Endothelial cell of hepatic sinusoid (primary cell): ENCODE measurements around the gene COX6A1.

Source experiments
- in situ Hi-C: cut with HindIII; loops from 2 replicates; pipeline ENCODE4 v1.10.0; 2017; ENCODE audit warnings: low sequenced_read_pairs

The COX6A1 gene

GRCh38 chr12:120437735-120438494, at the start of gene COX6A1:
Gene COX6A1, plus strand, starts transcription at chr12:120438113. Its CDS starts 14 bp downstream, at chr12:120438127.
- in situ Hi-C loops = no loop called here

- in situ Hi-C loops = loop anchor here (5.0 to 10.0 kb wide), 2 partner anchors 64 to 88 kb away; partner anchors contain the start of gene PLA2G1B
Observed at GRCh38 chr12:120388691-120389481, 49.0 kb upstream of the COX6A1 start.

- in situ Hi-C loops = no loop called here
Observed at GRCh38 chr12:120390540-120391120, 47.3 kb upstream of the COX6A1 start.

- in situ Hi-C loops = no loop called here
Observed at GRCh38 chr12:120394483-120395367, 43.2 kb upstream of the COX6A1 start.

- in situ Hi-C loops = no loop called here
Observed at GRCh38 chr12:120397824-120398540, 39.9 kb upstream of the COX6A1 start.

- in situ Hi-C loops = no loop called here
Observed at GRCh38 chr12:120399531-120399930, 38.4 kb upstream of the COX6A1 start.

GRCh38 chr12:120402217-120402616, 35.7 kb upstream of the COX6A1 start:
- in situ Hi-C loops = no loop called here

GRCh38 chr12:120403869-120404268, 34.0 kb upstream of the COX6A1 start:
- in situ Hi-C loops = no loop called here

GRCh38 chr12:120404271-120404670, 33.6 kb upstream of the COX6A1 start:
- in situ Hi-C loops = no loop called here

GRCh38 chr12:120406069-120406468, 31.8 kb upstream of the COX6A1 start:
- in situ Hi-C loops = no loop called here

- in situ Hi-C loops = no loop called here
Observed at GRCh38 chr12:120406553-120406952, 31.4 kb upstream of the COX6A1 start.

GRCh38 chr12:120408771-120409170, 29.1 kb upstream of the COX6A1 start:
- in situ Hi-C loops = no loop called here

GRCh38 chr12:120412421-120412820, 25.5 kb upstream of the COX6A1 start:
- in situ Hi-C loops = no loop called here

- in situ Hi-C loops = no loop called here
Observed at GRCh38 chr12:120413901-120414695, 23.8 kb upstream of the COX6A1 start.

- in situ Hi-C loops = no loop called here
Observed at GRCh38 chr12:120416490-120417216, 21.3 kb upstream of the COX6A1 start.

- in situ Hi-C loops = no loop called here
Observed at GRCh38 chr12:120417917-120418580, 19.9 kb upstream of the COX6A1 start.

GRCh38 chr12:120421701-120422100, 16.2 kb upstream of the COX6A1 start:
- in situ Hi-C loops = loop anchor here (5.0 kb wide), 2 partner anchors 49 to 74 kb away; no protein-coding TSS in a partner anchor
